Ectodermal cell (in vitro differentiated cells): ENCODE measurements around the gene SERINC2. TPM values are rescaled to one million over a fixed set of nuclear protein-coding genes. Genes with fewer than 3 reads are reported as not detected.

Source experiments
- H3K27ac ChIP-seq: 2 replicates; pipeline ENCODE4 v1.7.0; 2013; ENCODE audit warnings: mild to moderate bottlenecking, low read depth, low read length; ENCODE audit not compliant: insufficient read depth, poor library complexity, severe bottlenecking
- H3K27me3 ChIP-seq: 2 replicates; pipeline ENCODE4 v1.7.0; 2013; ENCODE audit warnings: mild to moderate bottlenecking, low read length; ENCODE audit not compliant: insufficient read depth, control insufficient read depth, poor library complexity, severe bottlenecking
- H3K36me3 ChIP-seq: one replicate; pipeline ENCODE4 v1.7.0; 2013; ENCODE audit warnings: low read length; ENCODE audit not compliant: control insufficient read depth, insufficient read depth
- H3K4me1 ChIP-seq: one replicate; pipeline ENCODE4 v1.7.0; 2013; ENCODE audit warnings: low read length; ENCODE audit not compliant: control insufficient read depth, insufficient read depth
- H3K4me3 ChIP-seq: 2 replicates; pipeline ENCODE4 v1.7.0; 2013; ENCODE audit warnings: low read depth, low read length, control low read depth; ENCODE audit not compliant: insufficient read depth
- H3K9me3 ChIP-seq: 2 replicates; pipeline ENCODE4 v1.7.0; 2013; ENCODE audit warnings: mild to moderate bottlenecking, low read length, moderate library complexity; ENCODE audit not compliant: control insufficient read depth
- WGBS, 2 experiments: methylation state at CpG; one replicate each; pipeline ENCODE4 v1.1.7; 2013; ENCODE audit warnings: missing lambda C conversion rate in 2 of 2; 5-methylcytosine and 5-hydroxymethylcytosine counted together
- polyA plus RNA-seq, 4 experiments: library from polyadenylated mRNA; stranded (reverse); fragments of 50-300 nt; gene quantifications; one replicate each; pipeline ENCODE4 v1.2.3, GENCODE V29; 2013

Gene SERINC2
- 22.9 TPM for polyA plus RNA-seq (2013, experiment 1 of 4)
- polyA plus RNA-seq (2013, experiment 2 of 4): 27.0 TPM
- 19.5 TPM for polyA plus RNA-seq (2013, experiment 3 of 4)
- polyA plus RNA-seq (2013, experiment 4 of 4): 23.7 TPM

- Histone ChIP-seq H3K4me1 (peaks cover 19% of the 10 kb centered on the region), H3K36me3 (no peaks in the 10 kb centered on the region), H3K27ac (no peak within 1 kb of the TSS), H3K4me3 (peak within 1 kb of the TSS; percentile 81), H3K9me3 (no peaks in the 10 kb centered on the region), H3K27me3 (peaks cover 27% of the 10 kb centered on the region)
- WGBS, 2 experiments: 4% methylated on average over 63 of the region's 63 CpGs
These were observed at the start of gene SERINC2 for GRCh38 chr1:31412732-31413404. TSS of gene SERINC2 (plus strand) at chr1:31413213. CDS start at chr1:31413266, 53 bp downstream.

- Histone ChIP-seq H3K27ac (no peak overlapping the region), H3K9me3 (no peaks in the 10 kb centered on the region), H3K4me3 (no peak overlapping the region), H3K4me1 (no peaks in the 10 kb centered on the region), H3K36me3 (peaks cover 4% of the 10 kb centered on the region), H3K27me3 (no peaks in the 10 kb centered on the region)
- WGBS, 2 experiments: 93 to 94% methylated on average over 3 of the region's 3 CpGs
These were observed 48.3 kb upstream of the SERINC2 start for GRCh38 chr1:31364561-31365250.

- WGBS, 2 experiments: 69 to 71% methylated on average over 2 of the region's 2 CpGs
- Histone ChIP-seq H3K9me3 (no peaks in the 10 kb centered on the region), H3K4me3 (no peak overlapping the region), H3K27ac (no peak overlapping the region), H3K27me3 (no peaks in the 10 kb centered on the region), H3K36me3 (peaks cover 4% of the 10 kb centered on the region), H3K4me1 (no peaks in the 10 kb centered on the region)
These were observed 46.2 kb upstream of the SERINC2 start for GRCh38 chr1:31366796-31367195.

GRCh38 chr1:31368611-31369107, 44.4 kb upstream of the SERINC2 start:
- peaks cover 13% of the 10 kb centered on the region for H3K4me1 ChIP-seq
- H3K4me3 ChIP-seq: no peak overlapping the region
- H3K36me3 ChIP-seq: peaks cover 4% of the 10 kb centered on the region
- no peak overlapping the region for H3K27ac ChIP-seq
- H3K9me3 ChIP-seq: no peaks in the 10 kb centered on the region
- WGBS, 2 experiments: 94 to 97% methylated on average over 3 of the region's 3 CpGs
- peaks cover 10% of the 10 kb centered on the region for H3K27me3 ChIP-seq

- Histone ChIP-seq H3K4me1 (peaks cover 13% of the 10 kb centered on the region), H3K9me3 (no peaks in the 10 kb centered on the region), H3K27me3 (peaks cover 10% of the 10 kb centered on the region), H3K36me3 (peaks cover 4% of the 10 kb centered on the region), H3K4me3 (no peak overlapping the region), H3K27ac (no peak overlapping the region)
- WGBS, 2 experiments: 73 to 95% methylated on average over 2 of the region's 2 CpGs
These were observed 43.0 kb upstream of the SERINC2 start for GRCh38 chr1:31370021-31370420.

GRCh38 chr1:31370565-31370964, 42.4 kb upstream of the SERINC2 start:
- 94% methylated on average over 4 of the region's 4 CpGs for WGBS, 2 experiments
- H3K4me3 ChIP-seq: no peak overlapping the region
- peaks cover 13% of the 10 kb centered on the region for H3K4me1 ChIP-seq
- no peaks in the 10 kb centered on the region for H3K9me3 ChIP-seq
- peaks cover 4% of the 10 kb centered on the region for H3K36me3 ChIP-seq
- peaks cover 10% of the 10 kb centered on the region for H3K27me3 ChIP-seq
- no peak overlapping the region for H3K27ac ChIP-seq

GRCh38 chr1:31371121-31371959, 41.7 kb upstream of the SERINC2 start:
- Histone ChIP-seq H3K27ac (no peak overlapping the region), H3K4me3 (no peak overlapping the region), H3K9me3 (no peaks in the 10 kb centered on the region), H3K27me3 (peaks cover 10% of the 10 kb centered on the region), H3K4me1 (peaks cover 13% of the 10 kb centered on the region), H3K36me3 (peaks cover 4% of the 10 kb centered on the region)
- 92 to 93% methylated on average over 10 of the region's 10 CpGs for WGBS, 2 experiments

GRCh38 chr1:31372051-31372450, 41.0 kb upstream of the SERINC2 start:
- peaks cover 4% of the 10 kb centered on the region for H3K36me3 ChIP-seq
- no peak overlapping the region for H3K4me3 ChIP-seq
- H3K27me3 ChIP-seq: peaks cover 10% of the 10 kb centered on the region
- H3K4me1 ChIP-seq: peaks cover 20% of the 10 kb centered on the region
- H3K9me3 ChIP-seq: no peaks in the 10 kb centered on the region
- WGBS, 2 experiments: 85 to 92% methylated on average over 3 of the region's 3 CpGs
- H3K27ac ChIP-seq: no peak overlapping the region

- Histone ChIP-seq H3K9me3 (no peaks in the 10 kb centered on the region), H3K4me1 (peaks cover 20% of the 10 kb centered on the region), H3K4me3 (peak overlapping the region; percentile 41), H3K36me3 (no peaks in the 10 kb centered on the region), H3K27ac (peak overlapping the region; percentile 68), H3K27me3 (peaks cover 10% of the 10 kb centered on the region)
- WGBS, 2 experiments: 25 to 26% methylated on average over 10 of the region's 10 CpGs
These were observed 40.3 kb upstream of the SERINC2 start for GRCh38 chr1:31372751-31373055.
